Stimulated activated CD8-positive, alpha-beta memory T cell treated with anti-CD3 and anti-CD28 coated beads, Interleukin-12 subunit alpha, Interleukin-12 subunit beta, amount 100 ng/mL, for 24 hours (primary cell): ENCODE measurements around the gene GLDC.

Source experiments
- DNase-seq: peaks from one replicate; pipeline ENCODE4 v3.0.0-alpha.2; 2020; ENCODE audit errors: extremely low read depth

Gene GLDC

DNA sequence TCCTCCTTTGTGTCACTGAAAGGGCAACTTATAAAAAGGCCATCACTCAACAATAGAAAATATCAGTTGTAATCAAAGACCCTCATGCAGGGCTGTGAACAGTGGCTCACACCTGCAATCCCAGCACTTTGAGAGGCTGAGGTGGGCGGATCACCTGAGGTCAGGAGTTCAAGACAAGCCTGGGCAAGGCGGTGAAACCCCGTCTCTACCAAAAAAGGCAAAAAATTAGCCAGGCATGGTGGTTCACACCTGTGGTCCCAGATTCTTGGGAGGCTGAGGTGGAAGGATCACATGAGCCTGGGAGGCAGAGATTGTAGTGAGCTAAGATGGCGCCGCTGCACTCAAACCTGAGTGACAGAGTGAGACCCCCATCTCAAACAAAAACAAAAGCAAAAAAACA lies 24.7 kb downstream of the GLDC start:
- no peak for DNase-seq

DNA sequence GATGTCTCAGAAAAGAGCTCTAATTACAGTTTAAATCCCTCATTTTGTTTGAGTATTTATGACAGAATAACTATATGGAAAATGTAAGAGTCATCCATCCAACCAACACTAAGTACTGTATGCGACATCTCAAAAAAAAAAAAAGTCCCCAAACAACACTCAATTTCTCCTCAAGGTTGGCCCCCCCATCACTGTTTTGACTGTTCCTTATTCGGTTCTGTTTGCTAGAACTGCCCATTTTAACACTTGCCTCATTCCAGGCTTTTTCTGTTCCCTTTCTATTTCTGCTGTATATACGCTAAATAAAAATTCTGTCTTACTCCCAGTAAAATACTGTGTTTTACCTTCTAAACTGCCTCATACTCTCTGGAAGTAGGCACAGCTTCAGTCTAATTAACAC lies 25.2 kb downstream of the GLDC start:
- no peak for DNase-seq

DNA sequence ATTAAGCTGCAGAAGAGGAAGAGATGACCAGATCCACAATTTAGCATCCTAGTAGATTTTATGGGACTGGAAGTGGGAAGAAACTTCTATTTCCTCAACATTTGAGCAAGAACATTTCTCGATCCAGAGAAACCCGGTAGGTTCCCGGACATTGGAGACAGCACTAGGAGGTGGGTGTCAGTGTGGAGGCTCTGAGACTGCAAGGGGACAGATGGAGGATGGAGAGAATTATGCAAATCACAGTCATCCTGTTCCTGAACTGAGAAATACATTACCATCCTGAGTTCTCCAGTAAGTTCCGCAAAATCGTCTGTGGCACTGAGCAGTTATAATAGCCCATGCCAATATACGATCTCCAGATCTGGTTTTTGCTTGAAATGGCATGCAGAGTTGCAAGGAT lies 25.6 kb downstream of the GLDC start:
- DNase-seq = no peak

DNA sequence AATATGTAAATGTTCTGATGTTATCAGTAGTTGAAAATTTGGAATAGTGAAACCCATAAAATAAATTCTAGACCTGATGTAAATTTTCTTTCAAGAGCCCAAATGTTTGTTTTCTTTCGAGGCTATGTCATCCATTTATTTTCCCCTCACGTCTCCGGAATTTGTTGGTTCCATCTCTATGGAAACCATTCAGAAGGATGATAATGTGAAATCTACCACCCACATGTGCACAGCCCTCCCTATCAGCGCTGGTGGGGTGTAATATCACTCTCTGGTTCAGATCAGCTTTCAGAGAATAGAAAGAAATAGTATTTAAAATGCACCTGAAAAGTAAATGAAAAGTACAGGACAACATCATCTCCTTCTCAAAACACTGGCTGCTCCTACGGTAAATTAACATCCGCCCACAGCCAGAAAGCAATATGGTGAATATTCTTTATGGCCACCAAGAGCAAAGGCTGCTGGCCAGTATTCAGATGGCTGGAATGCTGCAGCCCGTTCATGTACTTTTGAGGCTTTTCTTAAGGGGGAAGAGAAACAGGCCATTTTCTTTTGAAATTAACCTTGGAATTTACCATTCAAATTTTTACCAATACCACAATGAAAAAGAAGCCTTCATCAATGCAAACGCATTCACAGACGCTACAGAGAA lies 28.5 kb downstream of the GLDC start:
- DNase-seq = no peak

DNA sequence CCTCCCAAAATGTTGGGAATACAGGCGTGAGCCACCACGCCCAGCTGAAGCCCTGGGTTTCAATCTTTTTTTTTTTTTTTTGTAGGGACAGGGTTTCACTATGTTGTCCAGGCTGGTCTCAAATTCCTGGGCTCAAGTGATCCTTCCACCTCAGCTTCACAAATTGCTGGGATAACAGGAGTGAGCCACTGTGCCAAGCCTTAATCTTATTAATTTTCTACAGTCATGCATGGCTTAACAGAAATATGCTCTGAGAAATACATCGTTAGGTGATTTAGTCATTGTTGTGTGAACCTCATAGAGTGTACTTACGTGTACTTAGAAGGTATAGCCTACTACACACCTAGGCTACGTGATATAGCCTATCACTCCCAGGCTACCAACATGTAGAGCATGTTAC lies 31.0 kb downstream of the GLDC start:
- no peak for DNase-seq

DNA sequence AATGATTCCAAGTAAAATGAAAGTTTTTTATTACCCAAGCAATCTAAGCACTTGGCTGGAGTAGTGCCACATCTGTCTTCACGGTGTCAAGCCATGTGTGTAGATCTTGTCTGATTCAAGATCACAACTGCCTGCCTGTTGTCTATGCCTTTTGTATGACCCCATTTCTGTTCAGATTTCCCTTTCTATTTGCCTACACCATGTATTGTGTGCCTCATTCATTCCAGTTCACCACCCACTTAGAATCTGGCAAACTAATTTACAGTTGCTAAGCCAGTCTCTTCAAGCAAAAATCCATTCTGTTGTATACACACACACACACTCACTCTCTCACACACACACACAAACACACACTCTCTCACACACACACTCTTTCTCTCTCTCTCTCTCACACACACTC lies 33.7 kb downstream of the GLDC start:
- DNase-seq = no peak

DNA sequence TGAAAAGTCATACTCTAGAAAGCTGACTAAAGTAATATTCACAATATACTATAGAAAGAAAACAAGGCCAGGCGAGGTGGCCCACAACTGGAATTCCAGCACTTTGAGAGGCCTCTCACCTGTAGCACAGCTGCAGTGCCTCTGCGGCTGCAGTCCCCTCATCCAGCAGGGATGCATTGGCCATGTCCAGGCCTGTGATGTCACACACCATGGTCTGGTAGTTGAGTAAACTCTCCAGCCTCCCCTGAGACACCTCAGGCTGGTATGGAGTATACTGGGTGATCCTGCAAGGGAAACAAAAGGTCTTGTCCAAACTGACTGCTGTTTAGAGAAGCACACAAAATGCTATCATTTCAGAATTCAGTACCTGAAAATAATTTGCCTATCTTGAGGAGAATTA lies 35.5 kb downstream of the GLDC start:
- no peak for DNase-seq

DNA sequence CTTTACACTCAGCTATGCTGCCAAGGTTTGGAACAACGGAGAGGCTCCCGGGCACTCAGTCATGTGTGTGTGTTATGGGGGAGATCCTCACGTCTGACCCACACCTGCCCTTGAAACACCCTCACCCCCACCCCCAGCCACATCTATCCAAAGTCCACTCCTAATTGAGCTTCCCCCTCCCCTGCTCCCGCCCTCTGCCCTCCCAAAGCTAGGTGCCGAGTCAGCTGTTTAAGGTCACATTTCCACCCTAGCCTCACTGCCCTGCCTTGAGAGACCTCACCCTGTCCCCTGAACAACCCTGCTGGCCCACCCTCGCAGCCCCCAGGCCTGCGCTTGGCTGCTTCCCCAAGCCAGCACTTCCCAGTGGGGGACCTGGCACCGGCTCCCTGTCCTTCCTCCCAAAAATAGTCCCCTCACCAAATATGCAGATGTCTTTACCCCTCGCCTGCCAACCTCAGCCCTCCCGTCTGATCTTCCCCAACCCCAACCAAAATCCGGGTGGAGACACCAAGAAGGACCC lies 36.0 kb downstream of the GLDC start:
- no peak for DNase-seq

DNA sequence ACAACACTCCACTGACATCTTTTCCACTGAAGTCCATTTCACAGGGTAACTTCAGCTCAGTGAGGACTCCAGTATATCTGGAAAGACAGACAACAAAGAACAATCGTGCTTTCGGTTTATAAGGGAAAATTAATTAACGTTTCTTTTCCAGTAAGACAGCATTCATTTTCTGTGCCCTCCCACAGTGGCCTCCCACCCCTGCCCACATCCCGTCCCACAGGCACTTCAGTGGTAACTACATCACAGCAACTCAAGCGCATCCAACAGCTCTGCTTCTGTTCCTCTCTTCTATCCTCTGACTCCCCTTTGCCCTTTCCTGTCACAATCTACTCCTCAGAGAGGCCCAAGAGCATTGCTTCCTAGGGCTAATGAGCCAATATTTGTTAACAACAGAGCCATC lies 40.3 kb downstream of the GLDC start:
- no peak for DNase-seq

DNA sequence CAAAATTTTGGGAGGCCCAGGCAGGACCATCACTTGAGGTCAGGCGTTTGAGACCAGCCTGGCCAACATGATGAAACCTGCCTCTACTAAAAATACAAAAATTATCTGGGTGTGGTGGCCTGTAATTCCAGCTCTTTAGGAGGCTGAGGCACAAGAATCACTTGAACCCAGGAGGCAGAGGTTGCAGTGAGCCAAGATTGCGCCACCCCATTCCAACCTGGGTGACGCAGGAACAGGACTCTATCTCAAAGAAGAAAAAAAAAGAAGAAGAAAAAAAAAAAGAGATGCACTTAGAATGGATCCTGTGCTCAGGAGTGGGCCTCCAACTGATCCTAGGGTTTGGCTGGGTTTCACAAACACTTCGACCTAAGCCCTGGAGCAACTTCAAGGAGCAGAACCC lies 45.1 kb downstream of the GLDC start:
- DNase-seq = no peak

DNA sequence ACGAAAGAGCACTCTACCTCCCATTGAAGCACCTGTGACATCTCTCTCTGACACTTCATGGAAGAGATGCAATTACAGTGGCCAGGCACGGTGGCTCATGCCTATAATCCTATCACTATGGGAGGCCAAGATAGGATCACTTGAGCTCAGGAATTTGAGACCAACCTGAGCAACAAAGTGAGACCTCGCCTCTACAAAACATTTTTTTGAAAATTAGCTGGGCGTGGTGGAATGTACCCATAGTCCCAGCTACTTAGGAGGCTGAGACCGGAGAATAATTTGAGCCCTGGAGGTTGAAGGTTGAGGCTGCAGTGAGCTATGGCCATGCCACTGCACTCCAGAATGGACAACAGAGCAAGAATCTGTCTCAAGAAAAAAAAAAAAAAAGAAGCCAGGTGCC lies 45.5 kb downstream of the GLDC start:
- DNase-seq = no peak

DNA sequence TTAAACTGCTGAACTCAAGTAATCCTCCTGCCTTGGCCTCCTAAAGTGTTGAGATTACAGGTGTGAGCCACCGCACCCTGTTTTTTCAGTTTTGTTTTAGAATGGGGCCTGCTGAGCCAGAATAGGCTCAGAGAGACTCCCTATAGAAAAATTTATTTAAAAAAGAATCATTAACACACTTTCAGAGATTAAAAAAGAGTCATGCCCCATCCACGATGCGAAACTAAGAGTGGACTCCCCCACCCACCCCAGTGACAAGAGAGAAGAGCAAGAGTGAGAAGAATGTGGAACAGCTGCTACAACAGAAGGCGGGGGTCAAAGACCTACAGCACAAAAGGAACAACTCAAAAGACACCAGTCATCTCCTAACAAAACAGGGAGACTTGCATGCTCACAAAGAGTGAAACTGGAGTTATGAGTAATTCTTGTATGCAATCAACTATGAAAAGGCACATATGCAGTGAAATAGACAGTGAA lies 47.2 kb downstream of the GLDC start:
- DNase-seq = no peak

DNA sequence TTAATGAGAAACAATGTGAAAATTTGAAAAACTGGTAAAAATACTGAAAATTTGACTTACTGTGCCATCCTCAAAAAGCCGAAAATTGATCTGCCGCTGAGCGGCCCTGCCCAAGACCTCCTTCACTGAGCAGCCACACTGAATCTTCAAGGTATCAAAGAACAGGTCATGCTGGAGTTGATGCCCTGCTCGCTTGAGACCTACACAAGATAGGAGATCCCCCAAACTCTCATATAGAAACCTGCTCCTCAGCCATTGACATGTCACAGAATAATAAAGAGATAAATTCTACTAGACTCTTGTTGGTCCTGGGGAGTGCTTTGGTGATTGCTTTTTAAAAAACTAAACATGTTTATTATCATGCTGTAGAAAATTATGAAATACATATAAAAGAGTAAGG lies 52.7 kb downstream of the GLDC start:
- no peak for DNase-seq

DNA sequence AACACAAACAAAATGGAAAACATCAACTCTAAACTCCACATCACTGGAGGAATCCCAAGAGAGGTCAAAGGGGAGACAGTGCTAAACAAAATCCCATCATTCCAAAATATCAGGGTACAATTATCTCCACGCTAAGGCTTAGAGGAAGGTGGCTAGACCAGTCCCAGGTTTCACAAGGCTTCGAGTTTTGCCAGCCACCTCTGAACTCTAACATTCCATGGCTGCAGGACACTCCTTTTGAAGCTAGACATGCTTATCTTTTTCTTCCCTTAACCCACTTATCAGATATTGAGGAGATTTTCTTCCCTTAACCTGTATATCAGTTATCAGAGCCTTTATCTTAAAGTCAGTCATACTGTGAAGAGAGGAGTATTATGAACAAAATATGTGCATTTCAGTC lies 53.3 kb downstream of the GLDC start:
- no peak for DNase-seq

DNA sequence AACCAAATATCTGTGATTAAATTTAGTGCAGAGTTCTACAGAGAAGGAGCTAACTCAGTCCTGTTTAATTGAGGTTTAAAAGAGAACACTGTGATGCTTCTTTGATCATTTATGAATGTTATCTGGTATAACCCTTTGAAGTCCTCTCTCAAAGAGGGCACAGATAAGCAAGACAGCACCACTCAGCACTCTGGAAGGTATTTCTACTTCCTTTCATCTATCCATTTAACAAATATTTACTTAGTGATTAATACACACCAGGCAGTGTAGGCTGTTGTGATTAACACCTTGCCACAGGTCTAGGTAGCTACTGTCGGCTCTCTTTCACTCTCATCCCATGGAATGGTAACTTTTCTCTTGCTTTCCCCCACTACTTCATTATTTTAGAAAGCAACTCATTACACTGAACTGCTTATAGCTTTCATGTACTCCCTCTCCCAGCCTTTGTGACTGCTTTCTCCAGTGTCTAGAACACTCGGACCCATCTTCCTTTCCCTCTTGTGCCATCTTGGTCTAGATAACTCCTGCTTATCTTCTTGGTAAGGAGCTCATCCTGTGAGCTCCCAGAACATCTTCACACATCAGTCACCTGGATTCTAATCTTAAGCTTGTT lies 54.7 kb downstream of the GLDC start:
- DNase-seq = no peak

DNA sequence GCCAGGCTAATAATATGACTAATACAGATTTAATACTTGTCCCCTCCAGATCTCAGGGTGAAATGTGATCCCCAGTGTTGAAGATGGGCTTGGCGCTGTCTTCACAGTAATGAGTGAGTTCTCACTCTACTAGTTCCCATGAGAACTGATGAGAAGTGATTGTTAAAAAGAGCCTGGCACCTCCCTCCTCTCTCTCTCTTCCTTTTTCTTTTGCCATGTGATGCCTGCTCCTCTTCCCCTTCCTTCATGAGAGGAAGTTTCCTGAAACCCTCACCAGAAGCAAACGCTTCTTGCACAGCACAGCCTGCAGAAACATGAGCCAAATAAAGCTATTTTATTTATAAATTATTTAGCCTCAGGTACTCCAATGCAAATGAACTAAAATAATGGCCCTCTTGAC lies 55.2 kb downstream of the GLDC start:
- no peak for DNase-seq

DNA sequence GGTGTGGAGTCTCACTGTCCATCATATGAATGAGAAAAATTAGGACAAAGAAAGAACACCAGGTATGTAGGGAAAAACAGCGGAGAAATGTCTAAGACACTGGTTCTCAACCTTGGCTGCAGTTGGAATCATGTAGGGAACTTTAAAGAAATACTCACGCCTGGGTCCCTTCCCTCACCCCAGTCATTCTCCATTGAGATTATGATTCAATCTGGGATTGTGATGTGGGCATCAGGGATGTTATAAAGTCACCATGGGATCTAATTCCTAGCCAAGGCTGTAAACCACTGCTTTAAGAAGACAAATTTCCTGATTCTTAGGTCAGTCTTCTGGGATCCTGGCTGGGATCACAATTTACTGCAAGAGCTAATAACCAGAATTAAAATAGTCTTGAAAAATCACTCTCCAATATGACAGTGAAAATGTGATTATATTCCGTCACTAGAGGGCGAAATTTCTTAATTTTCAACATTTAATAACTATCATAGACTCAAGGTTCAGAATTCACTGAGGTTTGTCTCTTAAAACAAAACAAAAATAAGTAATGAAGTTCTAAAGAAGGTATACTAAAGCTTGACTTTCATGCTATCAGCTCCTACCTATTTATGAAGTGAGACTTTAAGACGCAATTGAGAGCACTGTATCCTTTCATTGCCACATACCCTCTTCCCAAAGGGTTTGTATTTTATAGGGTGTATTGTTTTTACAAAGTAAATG lies 60.5 kb downstream of the GLDC start:
- no peak for DNase-seq

DNA sequence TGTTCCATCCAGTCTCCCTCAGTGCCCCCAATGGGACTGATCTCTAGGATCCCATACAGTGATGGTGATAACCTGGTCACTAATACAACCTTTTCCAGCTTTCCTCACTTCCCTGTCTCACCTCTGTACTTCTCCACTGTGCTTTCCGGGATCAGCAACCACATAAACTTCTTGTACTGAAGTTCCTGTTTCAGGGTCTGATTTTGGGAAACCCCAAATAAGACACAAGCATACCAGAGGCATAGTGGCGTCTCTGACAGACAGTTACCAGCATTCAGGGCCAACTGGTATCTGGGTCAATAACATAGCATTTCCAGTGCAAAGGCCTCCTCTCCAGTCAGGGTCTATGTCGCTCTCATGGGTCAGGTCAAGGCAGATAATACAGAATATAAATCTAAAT lies 64.3 kb downstream of the GLDC start:
- DNase-seq = no peak

DNA sequence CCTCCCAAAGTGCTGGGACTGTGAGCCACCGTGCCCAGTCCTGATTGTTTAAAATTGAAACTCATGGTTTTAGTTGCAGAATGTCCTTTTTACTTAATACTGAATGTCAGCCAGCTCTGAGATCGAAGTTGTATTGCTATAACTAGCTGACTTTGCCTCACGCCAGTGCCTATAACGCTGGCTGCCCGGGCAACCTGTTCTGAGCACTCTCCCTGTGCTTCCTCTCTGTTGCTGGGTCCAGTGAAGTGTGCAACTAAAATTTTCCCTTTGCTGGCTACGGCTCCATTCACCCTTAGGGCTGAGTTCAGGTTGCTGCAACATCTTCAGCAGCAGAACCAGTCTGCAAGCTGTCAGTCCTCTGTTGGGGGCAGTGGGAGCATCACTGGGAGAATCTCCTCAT lies 65.9 kb downstream of the GLDC start:
- DNase-seq = no peak

DNA sequence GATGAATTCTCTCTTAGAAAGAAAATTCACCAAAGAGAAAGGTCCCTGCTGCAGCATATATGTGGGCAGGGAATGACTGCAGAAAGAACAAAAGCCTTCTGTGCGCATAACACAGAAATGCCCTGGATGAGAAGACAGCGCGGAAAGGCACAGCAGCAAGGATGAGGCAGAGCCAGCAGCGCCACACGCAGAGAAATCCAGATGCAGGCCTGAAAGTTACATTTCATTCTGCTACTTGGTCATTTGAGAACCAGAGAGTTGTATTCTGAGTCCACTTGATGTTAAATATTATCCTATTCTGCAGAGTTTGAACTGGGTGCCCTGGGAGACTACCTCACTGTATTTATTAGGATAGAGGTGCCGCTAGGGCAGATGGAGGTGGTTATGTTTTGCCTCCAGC lies 68.5 kb downstream of the GLDC start:
- DNase-seq = no peak

DNA sequence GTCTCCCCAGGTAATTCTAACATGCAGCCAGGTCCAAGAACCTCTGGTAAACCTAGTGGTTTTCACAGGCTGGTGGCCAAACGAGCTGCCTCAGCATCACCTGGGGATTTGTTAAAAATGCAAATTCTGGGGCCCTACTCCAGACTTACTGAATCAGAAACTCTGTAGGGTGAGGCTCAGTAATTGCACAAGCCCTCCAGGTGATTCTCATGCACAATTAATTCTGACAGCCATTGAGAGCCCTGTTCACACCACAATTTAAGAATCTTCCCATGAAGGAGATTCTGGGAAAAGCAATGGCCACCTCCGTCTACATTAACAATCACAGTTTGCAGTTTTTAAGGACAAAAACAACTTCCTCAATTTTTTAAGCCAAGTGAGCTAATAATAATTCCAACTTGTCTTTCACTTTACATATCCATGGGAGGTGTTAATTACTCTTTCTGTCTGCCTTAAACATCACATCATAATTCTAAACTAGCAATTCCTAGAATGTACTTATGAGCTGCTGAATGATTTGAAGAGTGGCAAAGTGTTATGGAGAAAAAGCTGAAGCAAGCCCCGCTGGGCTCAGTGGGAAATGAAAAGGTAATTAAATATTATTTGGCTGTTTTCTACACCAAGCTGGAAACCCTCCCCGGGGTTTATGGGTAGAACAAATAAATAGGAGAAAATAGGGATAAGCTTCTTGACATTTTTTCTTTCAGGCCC lies 70.0 kb downstream of the GLDC start:
- no peak for DNase-seq

DNA sequence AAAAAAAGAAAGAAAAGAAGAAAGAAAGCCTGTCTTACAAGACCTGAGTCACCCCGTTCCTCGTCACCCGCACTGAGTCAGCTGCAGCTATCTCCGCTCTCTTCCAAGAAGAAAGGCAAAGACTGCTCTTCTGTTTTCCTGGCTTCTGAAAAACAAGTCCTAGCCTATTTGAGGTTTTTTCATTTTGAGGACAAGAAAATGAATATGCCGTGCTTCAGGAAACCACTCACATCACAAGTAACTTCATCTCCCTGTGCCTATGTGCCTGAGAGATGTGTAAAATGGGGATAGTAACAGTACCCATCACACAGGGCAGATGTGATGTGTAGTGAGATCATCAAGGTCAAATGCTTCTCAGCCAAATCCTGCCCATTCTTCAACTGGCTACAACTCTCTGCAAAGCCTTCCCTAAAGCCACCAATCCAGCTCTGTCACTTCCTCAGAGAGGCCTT lies 78.4 kb downstream of the GLDC start:
- no peak for DNase-seq
